Fibroblast of the conjunctiva (primary cell): ENCODE results near the gene MRPL12.

Experiments
- DNase-seq: peaks from one replicate; pipeline ENCODE4 v3.0.0-alpha.2; 2010; ENCODE audit warnings: low read depth

The MRPL12 gene

DNA sequence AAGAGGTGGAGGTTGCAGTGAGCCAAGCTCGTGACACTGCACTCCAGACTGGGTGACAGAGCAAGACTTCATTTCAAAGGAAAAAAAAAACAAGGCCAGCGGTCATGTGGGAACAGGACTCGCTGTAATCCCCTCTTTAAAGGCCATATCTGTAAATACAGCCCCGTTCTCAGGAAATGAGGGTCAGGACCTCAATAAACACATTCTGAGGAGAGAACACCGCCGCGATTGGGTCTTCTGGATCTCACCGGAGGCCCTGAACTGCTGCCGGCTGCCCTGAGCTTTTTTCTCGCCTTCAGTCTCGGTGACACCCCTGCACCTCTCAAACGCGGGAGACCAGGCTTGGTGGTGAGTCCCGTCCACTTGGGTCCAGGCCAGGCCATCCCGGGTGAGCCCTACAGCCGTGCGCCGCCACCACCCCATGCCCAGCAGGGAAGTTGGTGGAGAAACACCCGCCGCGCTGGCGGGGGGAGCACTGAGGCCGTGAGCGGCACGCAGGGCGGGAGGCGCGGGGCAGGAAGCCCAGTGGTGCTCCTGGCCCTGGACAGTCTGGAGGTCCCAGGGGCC, 37.3 kb downstream of the MRPL12 start:
- no peak for DNase-seq

DNA sequence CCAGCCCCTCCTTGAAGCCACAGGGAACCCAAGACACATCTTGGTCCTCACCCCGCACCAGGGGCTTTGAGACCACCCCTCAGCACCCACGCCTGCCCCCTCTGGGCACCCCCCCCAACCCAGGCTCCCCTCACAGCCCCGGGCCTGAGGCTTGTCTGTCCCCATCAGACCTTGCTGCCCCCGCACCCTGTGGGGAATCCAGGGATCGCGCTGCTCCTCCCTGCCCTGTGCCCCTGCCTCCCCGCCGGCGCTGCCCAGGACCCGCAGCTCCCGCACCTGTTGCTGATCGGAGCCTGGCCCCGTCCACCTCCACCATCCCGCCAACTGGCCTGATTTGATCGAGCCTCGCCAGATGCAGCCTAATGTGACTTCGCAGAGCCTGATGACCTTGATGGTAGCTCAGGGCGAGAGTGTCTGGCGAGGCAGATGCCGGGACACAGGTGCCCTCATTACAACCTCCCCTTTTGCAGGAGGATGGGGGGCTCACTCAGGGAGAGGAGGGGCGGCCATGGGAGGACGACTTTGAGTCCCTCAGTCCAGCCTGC, 38.0 kb downstream of the MRPL12 start:
- no peak for DNase-seq

DNA sequence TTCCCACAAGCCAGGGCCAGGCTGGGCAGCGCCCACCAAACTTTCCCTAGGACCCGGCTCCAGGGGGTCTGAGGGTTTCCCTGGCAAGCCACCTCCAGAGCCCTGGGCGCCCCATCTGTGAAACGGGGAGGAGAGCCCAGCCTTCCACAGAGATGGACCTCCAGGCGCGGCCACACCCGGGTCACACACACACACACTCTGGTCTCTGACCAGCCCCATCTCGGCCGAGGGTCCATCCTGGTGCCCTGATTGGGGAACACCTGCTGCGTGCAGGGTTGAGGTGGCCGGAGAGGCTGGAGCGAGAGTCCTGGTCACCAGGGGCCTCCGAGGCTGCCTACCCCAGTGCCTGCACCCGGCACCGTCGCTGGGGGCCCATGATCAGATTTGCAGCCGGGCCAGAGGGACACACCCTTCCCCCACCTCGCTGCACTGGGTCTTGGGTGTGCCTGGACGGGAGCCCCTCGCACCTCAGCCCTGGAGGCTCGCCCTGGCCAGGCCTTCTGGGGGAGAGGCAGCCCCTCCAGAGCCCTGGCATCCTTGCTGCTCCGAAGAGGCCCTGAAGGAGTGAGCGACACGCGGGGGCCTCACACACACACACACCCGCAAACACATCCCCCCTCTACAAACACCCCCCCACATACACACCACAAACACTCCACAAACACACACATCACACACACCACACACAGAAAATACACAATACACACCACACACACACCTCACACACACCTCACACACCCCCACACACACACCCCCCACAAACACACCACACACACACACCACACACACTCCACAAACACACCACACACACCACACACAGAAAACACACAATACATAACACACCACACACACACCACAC, 38.7 kb downstream of the MRPL12 start:
- no peak for DNase-seq
